NCI-H128 (cell line): Measurements from ENCODE around the gene OOSP1.
"Not testable (repeated sequence)": the region's sequence is repeated elsewhere in the genome, so short reads cannot be mapped to it uniquely, and the experiment has no call there.

ENCODE experiments used
- DNase-seq: peaks from one replicate; lab custom pipeline; 2025; ENCODE audit not compliant: unreplicated experiment; lab: John Stamatoyannopoulos, UW

OOSP1 gene

GRCh38 chr11:59938132-59938531, at the start of gene OOSP1:
Gene OOSP1, plus strand, starts transcription at chr11:59938432. Its CDS starts 23 bp downstream, at chr11:59938455.
- no peak for DNase-seq

- DNase-seq: no peak
These were observed 46.5 kb upstream of the OOSP1 start for GRCh38 chr11:59891781-59892181.

GRCh38 chr11:59894616-59895015, 43.6 kb upstream of the OOSP1 start:
- no peak for DNase-seq

- no peak for DNase-seq
These were observed 40.2 kb upstream of the OOSP1 start for GRCh38 chr11:59898046-59898445.

GRCh38 chr11:59898650-59899049, 39.6 kb upstream of the OOSP1 start:
- no peak for DNase-seq

- DNase-seq: no peak
These were observed 38.7 kb upstream of the OOSP1 start for GRCh38 chr11:59899532-59899931.

- DNase-seq: no peak
These were observed 37.7 kb upstream of the OOSP1 start for GRCh38 chr11:59900366-59901126.

GRCh38 chr11:59901306-59901705, 36.9 kb upstream of the OOSP1 start:
- DNase-seq: no peak

GRCh38 chr11:59903569-59903968, 34.7 kb upstream of the OOSP1 start:
- DNase-seq: not testable (repeated sequence)

GRCh38 chr11:59918480-59918879, 19.8 kb upstream of the OOSP1 start:
- DNase-seq: no peak

GRCh38 chr11:59918987-59919589, 19.1 kb upstream of the OOSP1 start:
- no peak for DNase-seq

- DNase-seq: no peak
These were observed 14.4 kb upstream of the OOSP1 start for GRCh38 chr11:59923813-59924212.

GRCh38 chr11:59931688-59932087, 6.5 kb upstream of the OOSP1 start:
- no peak for DNase-seq

- DNase-seq: no peak
These were observed 486 bp downstream of the OOSP1 start for GRCh38 chr11:59938718-59939117.

GRCh38 chr11:59939482-59939881, 1.2 kb downstream of the OOSP1 start:
- no peak for DNase-seq

GRCh38 chr11:59941091-59941490, 2.9 kb downstream of the OOSP1 start:
- no peak for DNase-seq

- DNase-seq: no peak
These were observed 5.9 kb downstream of the OOSP1 start for GRCh38 chr11:59943997-59944714.

GRCh38 chr11:59944720-59945119, 6.5 kb downstream of the OOSP1 start:
- DNase-seq: no peak

- DNase-seq: no peak
These were observed 15.4 kb downstream of the OOSP1 start for GRCh38 chr11:59953463-59954218.

- no peak for DNase-seq
These were observed 16.1 kb downstream of the OOSP1 start for GRCh38 chr11:59954219-59954847.

GRCh38 chr11:59957094-59957493, 18.9 kb downstream of the OOSP1 start:
- DNase-seq: no peak
